ENCODE measurements around the gene COASY. TPM values are rescaled to one million over a fixed set of nuclear protein-coding genes. Genes with fewer than 3 reads are reported as not detected.

Gene COASY
- total RNA-seq, 1 experiment from 2014 or later = 131 TPM

- TF ChIP-seq AFF4 (CRISPR knock-in tag; IDR thresholded peaks at IDR 0.05; ENCODE audit: borderline replicate concordance) = no peak
- no peak for TF ChIP-seq GRHL2 (CRISPR knock-in tag; IDR thresholded peaks at IDR 0.05; ENCODE audit: insufficient replicate concordance, severe bottlenecking)
These were observed 14.9 kb upstream of the COASY start (continued) for GRCh38 chr17:42547001-42547461.

GRCh38 chr17:42547698-42548069 is 14.3 kb upstream of the COASY start:
- TF ChIP-seq SP1 (CRISPR knock-in tag; conservative IDR thresholded peaks at IDR 0.05) (no peak), IRF1 (CRISPR knock-in tag; IDR thresholded peaks at IDR 0.05) (0 out of 2 replicates have a peak, but pooled peaks have one; percentile 23)
- Mint-ChIP-seq H3K27me3 (ENCODE audit: low read depth) (peaks cover 2% of the 10 kb centered on the region; the same call in 1 of the 2 replicates), H3K36me3 (no peaks in the 10 kb centered on the region; the same call in 1 of the 2 replicates), H3K27ac (no peak overlapping the region), H3K4me3 (peak overlapping the region; percentile 59), H3K9me3 (no peaks in the 10 kb centered on the region), H3K4me1 (peaks cover 15% of the 10 kb centered on the region)
- ChIA-PET CTCF (interaction anchor here (0.6 to 3.0 kb wide), 27 partner anchors 10 to 664 kb away, joined by 3 to 65 read pairs (median 6); partner anchors contain the start of genes BECN1, CAVIN1, CNTNAP1 and KAT2A), POLR2A (interaction anchor here (0.6 to 2.0 kb wide), 4 partner anchors 11 to 136 kb away, joined by 3 to 15 read pairs (median 4); partner anchors contain the start of gene NAGLU)
- no peak for DNase-seq (ENCODE audit: low spot score)
- no peak for ATAC-seq

- H3K27me3 Mint-ChIP-seq (ENCODE audit: low read depth) = peaks cover 2% of the 10 kb centered on the region; the same call in 1 of the 2 replicates
- H3K4me3 Mint-ChIP-seq = peak overlapping the region; percentile 59
- CTCF ChIA-PET = interaction anchor here (0.6 to 3.0 kb wide), 35 partner anchors 10 to 663 kb away, joined by 3 to 65 read pairs (median 5); partner anchors contain the start of genes BECN1, CAVIN1, CNTNAP1 and KAT2A
- H3K9me3 Mint-ChIP-seq = no peaks in the 10 kb centered on the region
- no peaks in the 10 kb centered on the region; the same call in 1 of the 2 replicates for H3K36me3 Mint-ChIP-seq
- H3K4me1 Mint-ChIP-seq = peaks cover 15% of the 10 kb centered on the region
- DNase-seq (ENCODE audit: low spot score) (peak; percentile 97), ATAC-seq (peak; percentile 87)
- no peak overlapping the region for H3K27ac Mint-ChIP-seq
- POLR2A ChIA-PET = interaction anchor here (0.5 to 2.0 kb wide), 7 partner anchors 12 to 251 kb away, joined by 3 to 15 read pairs (median 3); partner anchors contain the start of gene NAGLU
- TF ChIP-seq CREB1 (CRISPR knock-in tag; IDR thresholded peaks at IDR 0.05) = no peak
- no peak for TF ChIP-seq NR1H2 (CRISPR knock-in tag; IDR thresholded peaks at IDR 0.05)
- TF ChIP-seq FOXP4 (CRISPR knock-in tag; IDR thresholded peaks at IDR 0.05) = peak; percentile 16; the same call in 1 of the 2 replicates
- TF ChIP-seq CDX4 (CRISPR knock-in tag; IDR thresholded peaks at IDR 0.05; ENCODE audit: borderline replicate concordance) = no peak
- TF ChIP-seq OVOL2 (CRISPR knock-in tag; IDR thresholded peaks at IDR 0.05; ENCODE audit: borderline replicate concordance) = no peak
- no peak; the same call in 1 of the 2 replicates for TF ChIP-seq ETV6 (CRISPR knock-in tag; IDR thresholded peaks at IDR 0.05)
- no peak for TF ChIP-seq USF1 (CRISPR knock-in tag; IDR thresholded peaks at IDR 0.05)
- no peak for TF ChIP-seq GTF2I (CRISPR knock-in tag; conservative IDR thresholded peaks at IDR 0.05)
- peak; percentile 88; the same call in 1 of the 2 replicates for TF ChIP-seq ZBTB21 (CRISPR knock-in tag; IDR thresholded peaks at IDR 0.05; ENCODE audit: borderline replicate concordance)
- 0 out of 2 replicates have a peak, but pooled peaks have one; percentile 43 for TF ChIP-seq MYBL2 (CRISPR knock-in tag; IDR thresholded peaks at IDR 0.05)
- TF ChIP-seq KAT7 (CRISPR knock-in tag; IDR thresholded peaks at IDR 0.05; ENCODE audit: borderline replicate concordance) = no peak
- TF ChIP-seq NFYB (CRISPR knock-in tag; conservative IDR thresholded peaks at IDR 0.05; ENCODE audit: low read depth) = no peak
- peak; percentile 68; the same call in 1 of the 2 replicates for TF ChIP-seq TP53 (CRISPR knock-in tag; IDR thresholded peaks at IDR 0.05)
- 0 out of 2 replicates have a peak, but pooled peaks have one; percentile 43 for TF ChIP-seq ZNF232 (CRISPR knock-in tag; IDR thresholded peaks at IDR 0.05)
- no peak for TF ChIP-seq ZNF396 (CRISPR knock-in tag; IDR thresholded peaks at IDR 0.05; ENCODE audit: borderline replicate concordance)
- peak; percentile 80 for TF ChIP-seq MAX (CRISPR knock-in tag; IDR thresholded peaks at IDR 0.05)
- no peak for TF ChIP-seq MXD4 (CRISPR knock-in tag; IDR thresholded peaks at IDR 0.05; ENCODE audit: borderline replicate concordance)
- TF ChIP-seq ZNF219 (CRISPR knock-in tag; IDR thresholded peaks at IDR 0.05; ENCODE audit: borderline replicate concordance) = no peak
- no peak for TF ChIP-seq ZNF423 (CRISPR knock-in tag; IDR thresholded peaks at IDR 0.05)
These were observed 13.7 kb upstream of the COASY start for GRCh38 chr17:42548070-42548837.

Measured in WTC11 (cell line).